ENCODE data around the gene RELT. TPM values are rescaled to one million over a fixed set of nuclear protein-coding genes. Genes with fewer than 3 reads are reported as not detected.

Gene RELT
- total RNA-seq, 1 donor, result 4.0 TPM

- peaks cover 32% of the 10 kb centered on the region for H3K36me3 ChIP-seq (ENCODE audit: insufficient read depth, low read length)
- TF ChIP-seq, protein P1, sequence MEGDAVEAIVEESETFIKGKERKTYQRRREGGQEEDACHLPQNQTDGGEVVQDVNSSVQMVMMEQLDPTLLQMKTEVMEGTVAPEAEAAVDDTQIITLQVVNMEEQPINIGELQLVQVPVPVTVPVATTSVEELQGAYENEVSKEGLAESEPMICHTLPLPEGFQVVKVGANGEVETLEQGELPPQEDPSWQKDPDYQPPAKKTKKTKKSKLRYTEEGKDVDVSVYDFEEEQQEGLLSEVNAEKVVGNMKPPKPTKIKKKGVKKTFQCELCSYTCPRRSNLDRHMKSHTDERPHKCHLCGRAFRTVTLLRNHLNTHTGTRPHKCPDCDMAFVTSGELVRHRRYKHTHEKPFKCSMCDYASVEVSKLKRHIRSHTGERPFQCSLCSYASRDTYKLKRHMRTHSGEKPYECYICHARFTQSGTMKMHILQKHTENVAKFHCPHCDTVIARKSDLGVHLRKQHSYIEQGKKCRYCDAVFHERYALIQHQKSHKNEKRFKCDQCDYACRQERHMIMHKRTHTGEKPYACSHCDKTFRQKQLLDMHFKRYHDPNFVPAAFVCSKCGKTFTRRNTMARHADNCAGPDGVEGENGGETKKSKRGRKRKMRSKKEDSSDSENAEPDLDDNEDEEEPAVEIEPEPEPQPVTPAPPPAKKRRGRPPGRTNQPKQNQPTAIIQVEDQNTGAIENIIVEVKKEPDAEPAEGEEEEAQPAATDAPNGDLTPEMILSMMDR (IDR thresholded peaks at IDR 0.05; ENCODE audit: extremely low read depth, low read depth, low read length), result no peak
- no peaks in the 10 kb centered on the region for H3K9me3 ChIP-seq (ENCODE audit: low read depth, low read length)
- DNase-seq (ENCODE audit: insufficient read length, low spot score, missing footprints), result no peak
- no peak overlapping the region for H3K4me2 ChIP-seq (ENCODE audit: insufficient read depth, low read length)
- H3K79me2 ChIP-seq (ENCODE audit: insufficient read depth, low read length), result peaks cover 3% of the 10 kb centered on the region
- H3K4me1 ChIP-seq (ENCODE audit: insufficient read depth, low read length), result peaks cover 32% of the 10 kb centered on the region
- H2AFZ ChIP-seq (ENCODE audit: low read length), result no peak overlapping the region
- no peak overlapping the region for H3K27ac ChIP-seq (ENCODE audit: low read depth, low read length)
- H3K4me3 ChIP-seq (ENCODE audit: insufficient read depth, low read length), result no peak overlapping the region
- no peaks in the 10 kb centered on the region for H3K27me3 ChIP-seq (ENCODE audit: insufficient read depth, low read length)
- peaks cover 9% of the 10 kb centered on the region for H4K20me1 ChIP-seq (ENCODE audit: insufficient read depth, low read length)
These were observed 20.8 kb downstream of the RELT start for GRCh38 chr11:73396985-73397384.

DNA sequence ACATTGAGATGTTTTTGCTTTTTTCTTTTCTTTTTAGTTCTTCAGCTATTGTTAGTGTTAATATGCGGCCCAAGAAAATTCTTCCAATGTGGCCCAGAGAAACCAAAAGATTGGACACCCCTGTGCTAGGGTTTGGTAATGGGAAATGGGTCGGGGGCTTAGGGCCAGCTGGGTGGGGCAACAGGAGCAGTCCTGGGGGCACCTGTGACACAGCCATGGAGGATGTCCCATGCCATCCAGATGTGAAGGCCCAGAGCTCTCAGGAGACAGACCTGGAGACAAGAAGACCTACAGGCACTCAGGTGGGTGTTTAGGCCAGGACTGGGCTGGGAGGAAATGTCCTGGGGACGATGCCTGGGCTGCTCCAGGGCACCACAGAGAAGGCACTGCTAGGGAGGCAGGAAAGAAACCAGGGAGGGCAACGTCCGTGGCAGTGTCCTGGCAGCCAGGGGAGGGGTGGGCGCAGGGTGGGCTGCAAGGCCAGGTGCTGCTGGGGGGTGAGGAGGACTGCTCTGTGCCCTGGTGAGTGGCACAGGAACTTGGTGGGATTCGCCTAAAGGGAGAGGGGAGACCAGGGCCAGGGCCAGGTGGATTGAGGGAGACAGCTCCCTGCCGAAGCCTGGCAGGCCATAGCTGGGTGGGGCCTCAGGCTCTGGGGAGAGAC, 21.4 kb downstream of the RELT start:
- no peak overlapping the region for H2AFZ ChIP-seq (ENCODE audit: low read length)
- TF ChIP-seq, protein P1 (IDR thresholded peaks at IDR 0.05; ENCODE audit: extremely low read depth, low read depth, low read length), result no peak
- no peak overlapping the region for H3K4me2 ChIP-seq (ENCODE audit: insufficient read depth, low read length)
- no peak overlapping the region for H3K4me3 ChIP-seq (ENCODE audit: insufficient read depth, low read length)
- H4K20me1 ChIP-seq (ENCODE audit: insufficient read depth, low read length), result peaks cover 9% of the 10 kb centered on the region
- no peaks in the 10 kb centered on the region for H3K9me3 ChIP-seq (ENCODE audit: low read depth, low read length)
- H3K36me3 ChIP-seq (ENCODE audit: insufficient read depth, low read length), result peaks cover 29% of the 10 kb centered on the region
- no peak for DNase-seq (ENCODE audit: insufficient read length, low spot score, missing footprints)
- peaks cover 38% of the 10 kb centered on the region for H3K4me1 ChIP-seq (ENCODE audit: insufficient read depth, low read length)
- H3K27me3 ChIP-seq (ENCODE audit: insufficient read depth, low read length), result no peaks in the 10 kb centered on the region
- no peak overlapping the region for H3K27ac ChIP-seq (ENCODE audit: low read depth, low read length)
- H3K79me2 ChIP-seq (ENCODE audit: insufficient read depth, low read length), result no peaks in the 10 kb centered on the region

GRCh38 chr11:73398132-73398526, 21.9 kb downstream of the RELT start:
- no peaks in the 10 kb centered on the region for H3K9me3 ChIP-seq (ENCODE audit: low read depth, low read length)
- DNase-seq (ENCODE audit: insufficient read length, low spot score, missing footprints), result no peak
- no peaks in the 10 kb centered on the region for H3K27me3 ChIP-seq (ENCODE audit: insufficient read depth, low read length)

DNA sequence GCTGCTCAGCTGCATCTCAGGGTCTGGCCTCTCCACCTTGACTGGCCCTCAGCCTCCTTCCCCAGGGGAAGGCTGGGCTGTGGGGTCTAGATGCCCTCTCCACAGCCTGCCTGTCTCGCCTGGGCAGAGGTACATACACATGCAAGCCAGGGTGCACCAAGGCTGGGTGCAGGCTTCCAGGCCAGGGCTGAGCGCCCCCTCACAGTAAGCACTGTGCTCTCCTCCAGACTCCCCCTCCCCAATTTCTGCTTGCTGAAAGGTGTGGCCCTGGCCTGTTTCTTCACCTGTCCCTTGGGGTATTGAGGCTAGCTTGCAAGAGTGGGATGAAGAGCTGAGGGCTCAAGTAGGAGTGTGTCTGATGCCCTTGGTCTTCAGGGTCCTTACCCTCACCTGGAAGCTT, 22.5 kb downstream of the RELT start:
- Histone ChIP-seq H3K27me3 (ENCODE audit: insufficient read depth, low read length) (no peaks in the 10 kb centered on the region), H4K20me1 (ENCODE audit: insufficient read depth, low read length) (peaks cover 1% of the 10 kb centered on the region), H2AFZ (ENCODE audit: low read length) (no peak overlapping the region), H3K27ac (ENCODE audit: low read depth, low read length) (peak overlapping the region; percentile 43), H3K4me1 (ENCODE audit: insufficient read depth, low read length) (peaks cover 33% of the 10 kb centered on the region), H3K79me2 (ENCODE audit: insufficient read depth, low read length) (no peaks in the 10 kb centered on the region), H3K4me3 (ENCODE audit: insufficient read depth, low read length) (no peak overlapping the region), H3K4me2 (ENCODE audit: insufficient read depth, low read length) (no peak overlapping the region), H3K9me3 (ENCODE audit: low read depth, low read length) (no peaks in the 10 kb centered on the region), H3K36me3 (ENCODE audit: insufficient read depth, low read length) (peaks cover 24% of the 10 kb centered on the region)
- DNase-seq (ENCODE audit: insufficient read length, low spot score, missing footprints), result no peak
- TF ChIP-seq, protein P1 (IDR thresholded peaks at IDR 0.05; ENCODE audit: extremely low read depth, low read depth, low read length), result no peak

More at GRCh38 chr11:73398132-73398526, 21.9 kb downstream of the RELT start:
- no peak overlapping the region for H3K4me2 ChIP-seq (ENCODE audit: insufficient read depth, low read length)
- H2AFZ ChIP-seq (ENCODE audit: low read length), result no peak overlapping the region
- H3K4me1 ChIP-seq (ENCODE audit: insufficient read depth, low read length), result peaks cover 36% of the 10 kb centered on the region
- peaks cover 7% of the 10 kb centered on the region for H4K20me1 ChIP-seq (ENCODE audit: insufficient read depth, low read length)
- TF ChIP-seq, protein P1 (IDR thresholded peaks at IDR 0.05; ENCODE audit: extremely low read depth, low read depth, low read length), result no peak
- H3K27ac ChIP-seq (ENCODE audit: low read depth, low read length), result no peak overlapping the region
- H3K36me3 ChIP-seq (ENCODE audit: insufficient read depth, low read length), result peaks cover 25% of the 10 kb centered on the region
- H3K79me2 ChIP-seq (ENCODE audit: insufficient read depth, low read length), result no peaks in the 10 kb centered on the region
- no peak overlapping the region for H3K4me3 ChIP-seq (ENCODE audit: insufficient read depth, low read length)
